HG03196 (cell line): ENCODE data around the gene NR4A1.
"Not testable (repeated sequence)": the region's sequence is repeated elsewhere in the genome, so short reads cannot be mapped to it uniquely, and the experiment has no call there.

Experiments
- ATAC-seq: cut with Tn5 transposase; IDR thresholded peaks from one replicate; pipeline ENCODE4 v1.9.1; 2021; ENCODE audit not compliant: unreplicated experiment

NR4A1 gene

GRCh38 chr12:52093346-52093745, 42.1 kb downstream of the NR4A1 start:
- ATAC-seq: no peak

GRCh38 chr12:52096332-52097044, 45.2 kb downstream of the NR4A1 start:
- no peak for ATAC-seq

GRCh38 chr12:52097045-52097666, 45.9 kb downstream of the NR4A1 start:
- ATAC-seq: no peak

- ATAC-seq: not testable (repeated sequence)
Measured at GRCh38 chr12:52104431-52105089, 53.3 kb downstream of the NR4A1 start.
